Endothelial cell of umbilical vein (primary cell): ENCODE data around the gene ERICH6B. TPM values are rescaled to one million over a fixed set of nuclear protein-coding genes. Genes with fewer than 3 reads are reported as not detected.

Source experiments
- BruUV-seq: library from RNA; stranded (reverse); fragments of 400-500 nt; replicated peaks from 2 replicates; lab custom pipeline; 2021; lab: Mats Ljungman, UMichigan
- CTCF ChIA-PET: fragments of 300-600, 350-600 bp; sonication (Branson Sonifier 250); formaldehyde crosslinking; loops from one replicate; lab custom pipeline; 2021; ENCODE audit warnings: antibody characterized with exemption, inconsistent platforms; lab: Charles Lee
- POLR2A ChIA-PET: fragments of 300-600, 350-600 bp; sonication (Branson Sonifier 250); formaldehyde crosslinking; loops from one replicate; lab custom pipeline; 2021; ENCODE audit warnings: antibody characterized with exemption, inconsistent platforms; lab: Charles Lee
- DNase-seq: peaks from one replicate; pipeline ENCODE4 v3.0.0-alpha.2; 2011; ENCODE audit warnings: low read depth, low spot score
- FAIRE-seq: peaks from 2 replicates; lab custom pipeline; 2011; peaks lifted over from hg19 to GRCh38; lab: Jason Lieb, UNC
- H2AFZ ChIP-seq: 2 replicates; pipeline ENCODE4 v1.6.0; 2012; ENCODE audit warnings: low read depth, low read length, control low read depth, inconsistent platforms
- H3K27ac ChIP-seq: 2 replicates; pipeline ENCODE4 v1.5.1; 2011; ENCODE audit warnings: low read depth, mild to moderate bottlenecking, control low read depth, low read length, moderate library complexity; ENCODE audit not compliant: insufficient read depth
- H3K27me3 ChIP-seq, 2 experiments: 2 replicates each; pipeline versions ENCODE4 v1.6.0 to v1.6.1; 2011; ENCODE audit warnings: low read length in 2 of 2, mixed read lengths in 1 of 2; ENCODE audit not compliant: control insufficient read depth in 2 of 2, insufficient read depth in 2 of 2
- H3K36me3 ChIP-seq, 2 experiments: 2 replicates in 1 of 2; 3 replicates in 1 of 2; pipeline ENCODE4 v1.5.1; 2011; ENCODE audit warnings: low read length in 2 of 2, mild to moderate bottlenecking in 1 of 2, moderate library complexity in 1 of 2; ENCODE audit not compliant: control insufficient read depth in 2 of 2, insufficient read depth in 2 of 2; ENCODE audit errors: extremely low read depth in 1 of 2
- H3K4me1 ChIP-seq: 3 replicates; pipeline ENCODE4 v1.5.1; 2011; ENCODE audit warnings: mild to moderate bottlenecking, low read length; ENCODE audit not compliant: control insufficient read depth, insufficient read depth; ENCODE audit errors: extremely low read depth
- H3K4me2 ChIP-seq: 2 replicates; pipeline ENCODE4 v1.6.1; 2011; ENCODE audit warnings: low read length, control low read depth, mixed read lengths; ENCODE audit not compliant: insufficient read depth
- H3K4me3 ChIP-seq, 3 experiments: fragments of 200-600 bp in 1 of 3; sonication (generic), shearing (Covaris generic) in 1 of 3; replicated peaks in 1 of 3; 2 replicates each; pipeline ENCODE4 v1.5.1; 2011 to 2016; ENCODE audit warnings: control low read depth in 3 of 3, low read length in 3 of 3, mild to moderate bottlenecking in 2 of 3, inconsistent platforms in 1 of 3, low read depth in 1 of 3, moderate library complexity in 1 of 3; ENCODE audit not compliant: insufficient read depth in 1 of 3
- H3K79me2 ChIP-seq: 2 replicates; pipeline ENCODE4 v1.6.0; 2012; ENCODE audit warnings: low read length, inconsistent platforms; ENCODE audit not compliant: control insufficient read depth, insufficient read depth
- H3K9ac ChIP-seq: replicated peaks from 2 replicates; pipeline ENCODE3; 2011; ENCODE audit warnings: low read length, control low read depth; ENCODE audit not compliant: insufficient read depth; ENCODE audit errors: extremely low read depth
- H3K9me1 ChIP-seq: replicated peaks from 3 replicates; pipeline ENCODE4 v1.6.0; 2011; ENCODE audit warnings: mild to moderate bottlenecking, low read length; ENCODE audit not compliant: control insufficient read depth, insufficient read depth; ENCODE audit errors: extremely low read depth
- H3K9me3 ChIP-seq: replicated peaks from 2 replicates; pipeline ENCODE4 v1.5.1; 2012; ENCODE audit warnings: low read length, inconsistent platforms; ENCODE audit not compliant: control insufficient read depth, insufficient read depth
- H4K20me1 ChIP-seq: replicated peaks from 2 replicates; pipeline ENCODE3; 2011; ENCODE audit warnings: mild to moderate bottlenecking, low read length; ENCODE audit not compliant: control insufficient read depth, insufficient read depth; ENCODE audit errors: extremely low read depth
- EZH2 ChIP-seq: IDR thresholded peaks from 2 replicates; pipeline ENCODE4 v1.6.1; 2012; ENCODE audit warnings: borderline replicate concordance, low read depth, mild to moderate bottlenecking, moderate library complexity, low read length, inconsistent platforms; ENCODE audit not compliant: severe bottlenecking
- FOS ChIP-seq: IDR thresholded peaks from 2 replicates; pipeline ENCODE4 v1.6.1; 2011; ENCODE audit warnings: mild to moderate bottlenecking, low read length, moderate library complexity, borderline replicate concordance; ENCODE audit not compliant: insufficient read depth
- GATA2 ChIP-seq: IDR thresholded peaks from 2 replicates; pipeline ENCODE4 v1.7.0; 2011; ENCODE audit warnings: low read depth, mild to moderate bottlenecking, moderate library complexity, mixed read lengths, low read length; ENCODE audit not compliant: insufficient read length, insufficient read depth
- JUN ChIP-seq: IDR thresholded peaks from 2 replicates; pipeline ENCODE4 v1.6.1; 2011; ENCODE audit warnings: borderline replicate concordance, low read depth; ENCODE audit not compliant: insufficient read length, insufficient read depth
- MYC ChIP-seq: IDR thresholded peaks from one replicate; pipeline ENCODE4 v1.6.1; 2011; ENCODE audit warnings: mild to moderate bottlenecking, low read depth, low read length
- POLR2A ChIP-seq: IDR thresholded peaks from 2 replicates; pipeline ENCODE4 v1.6.1; 2012; ENCODE audit warnings: low read depth, mild to moderate bottlenecking, control low read depth, low read length
- POLR2AphosphoS5 ChIP-seq: IDR thresholded peaks from 2 replicates; pipeline ENCODE4 v1.6.1; 2012; ENCODE audit warnings: low read depth, mild to moderate bottlenecking, control low read depth, low read length, moderate library complexity; ENCODE audit not compliant: insufficient read depth
- dilution Hi-C: fragments of 300-500 bp; cut with MboI; formaldehyde crosslinking; loops from one replicate; pipeline ENCODE4 v1.15.0; 2019; ENCODE audit warnings: low sequenced_read_pairs; ENCODE audit not compliant: extremely low pct_ligation_motif_present
- intact Hi-C: fragments of 100-400 bp; cut with micrococcal nuclease; formaldehyde crosslinking; loops from one replicate; pipeline ENCODE4 v1.10.0; 2022
- polyA plus RNA-seq, 4 experiments: library from polyadenylated mRNA; depleted of rRNA in 3 of 4; stranded (reverse) in 3 of 4; unstranded in 1 of 4; fragments of >200 nt; gene quantifications; 2 replicates each; pipeline versions ENCODE4 v1.2.1 to v1.2.3, GENCODE V29; 2011 to 2012; ENCODE audit warnings: missing spikeins in 1 of 4
- total RNA-seq: library from RNA; stranded (reverse); gene quantifications from 2 replicates; pipeline ENCODE4 v1.2.3, GENCODE V29; 2021
- TF ChIP-seq, protein P1 (sequence below), 2 donors: IDR thresholded peaks; 1 replicate in 1 of 2; 2 replicates in 1 of 2; pipeline ENCODE4 v1.5.1; 2011; ENCODE audit warnings: low read length in 2 of 2, mild to moderate bottlenecking in 2 of 2, moderate library complexity in 2 of 2, control low read depth in 1 of 2, inconsistent platforms in 1 of 2, low read depth in 1 of 2; ENCODE audit not compliant: insufficient read depth in 1 of 2; ENCODE audit errors: extremely low read depth in 1 of 2
- TF ChIP-seq, protein P2 (sequence below): IDR thresholded peaks from 2 replicates; pipeline ENCODE4 v1.6.1; 2011; ENCODE audit not compliant: insufficient read depth, insufficient read length

Gene ERICH6B
- total and polyA plus RNA-seq, 2 donors (not counting 3 experiments of a cell fraction or from before 2014, with no cell fraction given) = not detected

DNA sequence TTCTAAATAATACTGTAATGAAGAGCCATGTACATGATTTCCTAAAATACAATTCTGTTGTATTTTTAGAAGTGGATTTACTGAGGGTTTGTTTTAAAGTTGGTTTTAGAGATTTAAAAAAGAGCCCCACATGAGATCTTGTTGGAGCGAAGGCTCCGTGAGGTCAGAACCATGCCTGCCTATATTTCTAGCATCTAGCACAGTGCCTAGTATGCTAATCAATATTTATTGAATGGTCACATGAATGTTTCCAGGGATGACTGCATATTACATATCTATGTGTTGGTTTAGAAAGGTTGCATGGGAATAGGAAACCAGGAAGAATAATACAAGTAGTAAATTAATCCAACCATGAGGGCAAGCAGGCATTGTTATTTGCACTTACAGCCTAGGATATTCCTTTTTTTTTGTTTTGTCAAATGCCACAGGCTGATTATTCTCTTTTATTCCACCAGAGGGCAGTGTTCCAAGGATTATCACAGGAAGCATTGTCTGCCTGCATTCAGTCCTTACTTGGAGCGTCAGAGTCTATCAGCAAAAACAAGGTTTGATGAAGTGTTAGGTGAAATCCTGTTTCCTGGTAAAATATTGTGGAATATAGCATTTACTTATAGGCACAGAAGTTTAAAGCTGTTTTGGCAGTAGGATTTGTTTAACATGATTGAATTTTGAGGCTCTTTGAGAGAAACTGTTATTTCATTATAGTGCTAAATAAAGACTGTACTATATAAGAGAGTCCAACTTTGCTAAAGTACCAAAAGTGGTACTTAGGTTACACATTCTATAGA lies 104.0 kb downstream of the ERICH6B start:
- CTCF ChIA-PET = interaction anchor here (0.6 to 1.3 kb wide), 4 partner anchors 15 to 140 kb away, joined by 3 to 8 read pairs (median 3); no protein-coding TSS in a partner anchor
- Histone ChIP-seq H3K4me3 (no peak overlapping the region), H3K27ac (peak overlapping the region; percentile 46), H3K9me1 (no peaks in the 10 kb centered on the region), H2AFZ (no peak overlapping the region), H3K9ac (peak overlapping the region; percentile 61), H3K36me3 (peaks cover 10 to 14% of the 10 kb centered on the region in 2 experiments), H3K4me2 (peak overlapping the region; percentile 43), H3K27me3 (no peaks in the 10 kb centered on the region), H4K20me1 (no peaks in the 10 kb centered on the region), H3K79me2 (no peaks in the 10 kb centered on the region), H3K4me1 (peaks cover 14% of the 10 kb centered on the region), H3K9me3 (no peaks in the 10 kb centered on the region)
- dilution Hi-C loops = no loop called here
- BruUV-seq = TSS peak; percentile 63
- POLR2A ChIA-PET = interaction anchor here (0.7 kb wide), 2 partner anchors 59 to 114 kb away, joined by 4 to 5 read pairs; no protein-coding TSS in a partner anchor
- intact Hi-C loops = loop anchor here (1.0 to 2.0 kb wide), 2 partner anchors 140 to 615 kb away; no protein-coding TSS in a partner anchor
- FAIRE-seq (peak; percentile 85), DNase-seq (peak; percentile 83)
- no peak for TF ChIP-seq FOS
- TF ChIP-seq, protein P1, sequence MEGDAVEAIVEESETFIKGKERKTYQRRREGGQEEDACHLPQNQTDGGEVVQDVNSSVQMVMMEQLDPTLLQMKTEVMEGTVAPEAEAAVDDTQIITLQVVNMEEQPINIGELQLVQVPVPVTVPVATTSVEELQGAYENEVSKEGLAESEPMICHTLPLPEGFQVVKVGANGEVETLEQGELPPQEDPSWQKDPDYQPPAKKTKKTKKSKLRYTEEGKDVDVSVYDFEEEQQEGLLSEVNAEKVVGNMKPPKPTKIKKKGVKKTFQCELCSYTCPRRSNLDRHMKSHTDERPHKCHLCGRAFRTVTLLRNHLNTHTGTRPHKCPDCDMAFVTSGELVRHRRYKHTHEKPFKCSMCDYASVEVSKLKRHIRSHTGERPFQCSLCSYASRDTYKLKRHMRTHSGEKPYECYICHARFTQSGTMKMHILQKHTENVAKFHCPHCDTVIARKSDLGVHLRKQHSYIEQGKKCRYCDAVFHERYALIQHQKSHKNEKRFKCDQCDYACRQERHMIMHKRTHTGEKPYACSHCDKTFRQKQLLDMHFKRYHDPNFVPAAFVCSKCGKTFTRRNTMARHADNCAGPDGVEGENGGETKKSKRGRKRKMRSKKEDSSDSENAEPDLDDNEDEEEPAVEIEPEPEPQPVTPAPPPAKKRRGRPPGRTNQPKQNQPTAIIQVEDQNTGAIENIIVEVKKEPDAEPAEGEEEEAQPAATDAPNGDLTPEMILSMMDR (IDR thresholded peaks at IDR 0.05; ENCODE audit: extremely low read depth in 1 of 2, insufficient read depth in 1 of 2, low read depth in 1 of 2, low read length in 2 of 2) = peak; percentile 58 to 67

DNA sequence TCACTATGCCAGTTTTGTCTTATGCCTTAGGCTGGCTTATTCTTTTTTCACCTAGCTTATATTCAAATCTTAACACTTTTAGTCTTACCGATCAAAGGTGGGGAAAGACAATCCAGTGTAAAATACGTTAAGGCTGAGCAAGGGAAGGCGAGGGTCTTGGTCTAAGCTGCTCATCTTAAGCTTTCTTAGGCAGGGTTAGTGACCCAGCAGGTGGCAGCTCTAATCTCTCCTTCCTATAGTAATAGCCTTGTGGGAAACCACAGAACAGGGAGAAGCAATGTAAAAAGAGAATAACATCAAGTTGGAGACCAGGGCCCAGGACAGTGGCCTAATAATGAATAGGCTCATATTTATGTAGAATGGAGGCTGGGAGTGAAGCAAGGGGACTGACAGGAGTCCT lies 104.9 kb downstream of the ERICH6B start:
- FAIRE-seq = no peak
- no peak for DNase-seq
- no peaks in the 10 kb centered on the region for H4K20me1 ChIP-seq
- dilution Hi-C loops (no loop called here), intact Hi-C loops (loop anchor here (1.0 to 2.0 kb wide), 2 partner anchors 139 to 616 kb away; no protein-coding TSS in a partner anchor)
- no peaks in the 10 kb centered on the region for H3K9me1 ChIP-seq
- no peak overlapping the region for H2AFZ ChIP-seq
- H3K9me3 ChIP-seq = no peaks in the 10 kb centered on the region
- ChIA-PET POLR2A (no interaction called here), CTCF (interaction anchor here (0.6 to 1.1 kb wide), 6 partner anchors 10 to 616 kb away, joined by 3 to 5 read pairs (median 4); no protein-coding TSS in a partner anchor)
- no peak overlapping the region for H3K4me2 ChIP-seq
- no peak overlapping the region for H3K4me3 ChIP-seq
- H3K79me2 ChIP-seq = peaks cover 3% of the 10 kb centered on the region
- no TSS peak for BruUV-seq
- peaks cover 6 to 15% of the 10 kb centered on the region in 2 experiments for H3K36me3 ChIP-seq
- no peaks in the 10 kb centered on the region for H3K27me3 ChIP-seq
- no peak overlapping the region for H3K9ac ChIP-seq
- peaks cover 14% of the 10 kb centered on the region for H3K4me1 ChIP-seq
- H3K27ac ChIP-seq = no peak overlapping the region
- no peak for TF ChIP-seq EZH2
- TF ChIP-seq, protein P1 (IDR thresholded peaks at IDR 0.05; ENCODE audit: extremely low read depth in 1 of 2, insufficient read depth in 1 of 2, low read depth in 1 of 2, low read length in 2 of 2) = no peak
- TF ChIP-seq GATA2 = no peak
- TF ChIP-seq POLR2AphosphoS5 = no peak
- TF ChIP-seq MYC = no peak
- TF ChIP-seq JUN = no peak
- TF ChIP-seq POLR2A = no peak
- TF ChIP-seq, protein P2, sequence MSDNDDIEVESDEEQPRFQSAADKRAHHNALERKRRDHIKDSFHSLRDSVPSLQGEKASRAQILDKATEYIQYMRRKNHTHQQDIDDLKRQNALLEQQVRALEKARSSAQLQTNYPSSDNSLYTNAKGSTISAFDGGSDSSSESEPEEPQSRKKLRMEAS = no peak
- TF ChIP-seq FOS = no peak
